ENCODE results near the gene MYH7.

MYH7 gene

GRCh38 chr14:23447361-23448350, 12.2 kb upstream of the MYH7 start:
- no peak for DNase-seq

GRCh38 chr14:23446291-23446851, 10.9 kb upstream of the MYH7 start:
- DNase-seq, result no peak

GRCh38 chr14:23445773-23446172, 10.3 kb upstream of the MYH7 start:
- DNase-seq, result no peak

GRCh38 chr14:23444314-23444713, 8.9 kb upstream of the MYH7 start:
- DNase-seq, result no peak

- DNase-seq, result no peak
Measured at GRCh38 chr14:23443881-23444280, 8.4 kb upstream of the MYH7 start.

GRCh38 chr14:23443411-23443812, 8.0 kb upstream of the MYH7 start:
- DNase-seq, result no peak

GRCh38 chr14:23442721-23443356, 7.4 kb upstream of the MYH7 start:
- no peak for DNase-seq

- no peak for DNase-seq
Measured at GRCh38 chr14:23441076-23441475, 5.6 kb upstream of the MYH7 start.

GRCh38 chr14:23439107-23439835, 3.8 kb upstream of the MYH7 start:
- DNase-seq, result no peak

GRCh38 chr14:23438101-23438971, 2.9 kb upstream of the MYH7 start:
- no peak for DNase-seq

- no peak for DNase-seq
Measured at GRCh38 chr14:23437133-23438100, 2.0 kb upstream of the MYH7 start.

GRCh38 chr14:23436327-23437132, 1.1 kb upstream of the MYH7 start:
- no peak for DNase-seq

GRCh38 chr14:23434488-23435222, 805 bp downstream of the MYH7 start:
- DNase-seq, result no peak

- DNase-seq, result no peak
Measured at GRCh38 chr14:23433457-23433856, 2.0 kb downstream of the MYH7 start.

- no peak for DNase-seq
Measured at GRCh38 chr14:23432946-23433345, 2.5 kb downstream of the MYH7 start.

- DNase-seq, result no peak
Measured at GRCh38 chr14:23432102-23432925, 3.1 kb downstream of the MYH7 start.

- no peak for DNase-seq
Measured at GRCh38 chr14:23431486-23431885, 4.0 kb downstream of the MYH7 start.

- DNase-seq, result no peak
Measured at GRCh38 chr14:23430723-23431085, 4.8 kb downstream of the MYH7 start.

Measured in left hindlimb (tissue), 1 donor.